Measurements from ENCODE around the gene HOXA3. TPM values are rescaled to one million over a fixed set of nuclear protein-coding genes. Genes with fewer than 3 reads are reported as not detected.

HOXA3 gene
- total and polyA plus RNA-seq, 2 donors (not counting 1 experiment from before 2014, with no cell fraction given), result 0.68 to 1.5 TPM

DNA sequence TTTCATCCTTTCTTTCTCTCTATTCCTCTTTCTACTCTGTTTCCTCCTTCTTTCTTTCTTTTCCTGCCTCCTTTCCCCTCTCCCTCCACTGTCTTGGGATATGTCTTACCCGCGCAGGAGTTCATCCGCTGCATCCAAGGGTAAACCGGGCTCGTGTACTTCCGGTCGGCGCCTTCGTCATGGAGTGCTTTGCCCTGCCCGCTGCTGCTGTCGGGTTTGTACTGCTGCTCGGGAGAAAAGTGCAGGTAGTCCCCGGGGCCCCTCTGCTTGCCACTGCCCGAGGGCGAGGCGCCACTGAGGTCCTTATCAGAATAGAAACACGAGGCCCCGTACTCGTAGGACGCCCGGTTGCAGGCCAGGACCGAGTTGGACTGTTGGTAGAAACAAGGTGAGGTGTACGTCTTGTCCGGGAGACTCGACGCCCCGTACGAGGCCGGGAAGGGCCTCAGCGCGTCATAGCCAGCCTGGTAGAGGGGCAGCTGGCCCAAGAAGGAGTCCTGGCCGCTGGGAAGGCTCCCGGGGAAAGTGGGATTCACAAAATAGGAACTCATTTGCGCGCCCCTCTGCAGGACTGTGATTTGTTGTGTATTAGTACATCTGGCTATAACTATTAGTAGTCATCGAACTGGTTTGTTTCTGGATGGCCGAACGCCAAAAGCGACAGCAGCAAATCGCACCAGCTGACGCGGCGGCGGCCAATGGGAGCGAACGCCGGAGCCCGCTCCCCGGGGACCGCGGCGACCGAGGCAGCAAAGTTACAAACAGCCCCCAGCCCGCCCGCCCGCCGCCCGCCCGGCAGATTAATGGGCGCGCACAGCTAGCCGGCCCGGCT is 5.0 kb downstream of the HOXA3 start, which contains the start of gene HOXA6:
Gene HOXA6, minus strand, starts transcription at position 576 of the 832 bp plus-strand sequence. Its CDS starts 25 bp downstream, at position 551.
- H3K27ac ChIP-seq (ENCODE audit: insufficient read depth, low read length), result peak within 1 kb of the TSS; percentile 98
- no peaks in the 10 kb centered on the region for H3K36me3 ChIP-seq (ENCODE audit: control insufficient read depth, insufficient read depth, low read length)
- H4K20me1 ChIP-seq (ENCODE audit: control insufficient read depth, extremely low read depth, insufficient read depth, low read length), result no peaks in the 10 kb centered on the region
- DNase-seq (ENCODE audit: low read depth in 2 of 2), result peak in 1 of 2 donors; percentile 66
- TF ChIP-seq EZH2 (IDR thresholded peaks at IDR 0.05; ENCODE audit: low read length, missing control alignments), result no peak
- TF ChIP-seq, protein P1, sequence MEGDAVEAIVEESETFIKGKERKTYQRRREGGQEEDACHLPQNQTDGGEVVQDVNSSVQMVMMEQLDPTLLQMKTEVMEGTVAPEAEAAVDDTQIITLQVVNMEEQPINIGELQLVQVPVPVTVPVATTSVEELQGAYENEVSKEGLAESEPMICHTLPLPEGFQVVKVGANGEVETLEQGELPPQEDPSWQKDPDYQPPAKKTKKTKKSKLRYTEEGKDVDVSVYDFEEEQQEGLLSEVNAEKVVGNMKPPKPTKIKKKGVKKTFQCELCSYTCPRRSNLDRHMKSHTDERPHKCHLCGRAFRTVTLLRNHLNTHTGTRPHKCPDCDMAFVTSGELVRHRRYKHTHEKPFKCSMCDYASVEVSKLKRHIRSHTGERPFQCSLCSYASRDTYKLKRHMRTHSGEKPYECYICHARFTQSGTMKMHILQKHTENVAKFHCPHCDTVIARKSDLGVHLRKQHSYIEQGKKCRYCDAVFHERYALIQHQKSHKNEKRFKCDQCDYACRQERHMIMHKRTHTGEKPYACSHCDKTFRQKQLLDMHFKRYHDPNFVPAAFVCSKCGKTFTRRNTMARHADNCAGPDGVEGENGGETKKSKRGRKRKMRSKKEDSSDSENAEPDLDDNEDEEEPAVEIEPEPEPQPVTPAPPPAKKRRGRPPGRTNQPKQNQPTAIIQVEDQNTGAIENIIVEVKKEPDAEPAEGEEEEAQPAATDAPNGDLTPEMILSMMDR (conservative IDR thresholded peaks at IDR 0.05 in 1 of 2, IDR thresholded peaks at IDR 0.05 in 1 of 2; ENCODE audit: low read depth in 1 of 2, low read length in 2 of 2), result no peak
- peak within 1 kb of the TSS; percentile 72 for H3K9ac ChIP-seq (ENCODE audit: insufficient read depth, low read length)
- H3K27me3 ChIP-seq (ENCODE audit: control insufficient read depth, insufficient read depth, low read length), result no peaks in the 10 kb centered on the region
- no peaks in the 10 kb centered on the region for H3K9me3 ChIP-seq (ENCODE audit: control insufficient read depth, insufficient read depth, low read depth, low read length)
- peak within 1 kb of the TSS; percentile 34 to 61 (median 48) for H3K4me3 ChIP-seq (replicated peaks in 1 of 4; ENCODE audit: control extremely low read depth in 1 of 4, insufficient read depth in 1 of 4, low read depth in 3 of 4, low read length in 4 of 4)
- H2AFZ ChIP-seq (ENCODE audit: low read length), result peak within 1 kb of the TSS; percentile 58
- H3K79me2 ChIP-seq (ENCODE audit: control insufficient read depth, insufficient read depth, low read length), result peaks cover 86% of the 10 kb centered on the region
- H3K4me1 ChIP-seq (ENCODE audit: control insufficient read depth, extremely low read depth, insufficient read depth, low read length), result peaks cover 22% of the 10 kb centered on the region
- H3K4me2 ChIP-seq (ENCODE audit: extremely low read depth, insufficient read depth, low read length), result peak within 1 kb of the TSS; percentile 99

DNA sequence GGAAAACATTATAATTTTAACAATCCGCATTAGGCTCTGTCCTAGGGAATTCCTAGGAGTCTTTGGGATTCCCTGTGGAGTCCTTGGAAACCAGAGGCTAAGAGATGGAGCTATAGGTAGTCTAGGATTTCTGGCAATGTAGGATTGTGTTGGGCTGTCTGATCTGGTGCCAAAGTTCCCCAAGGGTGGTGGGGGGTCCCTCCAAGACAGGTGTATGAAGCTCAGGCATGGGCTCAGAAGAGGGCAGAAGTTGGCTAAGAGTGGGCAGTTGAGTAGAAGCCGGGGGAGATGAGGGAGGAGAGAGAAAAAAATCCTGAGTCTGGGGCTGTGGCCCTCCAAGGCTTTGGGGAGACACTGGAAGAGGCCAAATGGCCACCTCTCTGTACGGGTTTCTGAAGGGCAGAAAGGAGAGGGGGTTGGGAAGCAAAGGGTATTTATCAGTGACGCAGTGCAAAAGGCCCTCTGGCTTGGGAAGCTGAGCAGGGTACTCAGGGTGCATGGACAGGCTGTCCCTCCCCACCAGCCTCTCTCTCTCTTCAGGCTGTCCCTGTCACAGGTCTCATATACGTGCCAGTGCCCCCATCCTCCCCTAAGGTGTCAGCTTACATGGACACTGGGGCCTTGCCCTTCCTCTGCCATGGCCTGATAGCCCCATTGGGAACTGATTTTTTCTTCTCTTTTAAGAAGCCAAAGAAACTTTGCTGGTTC is 5.7 kb downstream of the HOXA3 start:
- H3K79me2 ChIP-seq (ENCODE audit: control insufficient read depth, insufficient read depth, low read length), result peaks cover 90% of the 10 kb centered on the region
- no peaks in the 10 kb centered on the region for H4K20me1 ChIP-seq (ENCODE audit: control insufficient read depth, extremely low read depth, insufficient read depth, low read length)
- no peak overlapping the region for H3K9ac ChIP-seq (ENCODE audit: insufficient read depth, low read length)
- no peaks in the 10 kb centered on the region for H3K9me3 ChIP-seq (ENCODE audit: control insufficient read depth, insufficient read depth, low read depth, low read length)
- peak overlapping the region; percentile 98 for H3K27ac ChIP-seq (ENCODE audit: insufficient read depth, low read length)
- DNase-seq (ENCODE audit: low read depth in 2 of 2), result no peak
- no peaks in the 10 kb centered on the region for H3K27me3 ChIP-seq (ENCODE audit: control insufficient read depth, insufficient read depth, low read length)
- TF ChIP-seq EZH2 (IDR thresholded peaks at IDR 0.05; ENCODE audit: low read length, missing control alignments), result no peak
- TF ChIP-seq, protein P1 (conservative IDR thresholded peaks at IDR 0.05 in 1 of 2, IDR thresholded peaks at IDR 0.05 in 1 of 2; ENCODE audit: low read depth in 1 of 2, low read length in 2 of 2), result no peak
- H3K4me2 ChIP-seq (ENCODE audit: extremely low read depth, insufficient read depth, low read length), result peak overlapping the region; percentile 99
- H3K36me3 ChIP-seq (ENCODE audit: control insufficient read depth, insufficient read depth, low read length), result peaks cover 2% of the 10 kb centered on the region
- H3K4me3 ChIP-seq (replicated peaks in 1 of 4; ENCODE audit: control extremely low read depth in 1 of 4, insufficient read depth in 1 of 4, low read depth in 3 of 4, low read length in 4 of 4), result peak overlapping the region; percentile 30 to 61 (median 43)
- H3K4me1 ChIP-seq (ENCODE audit: control insufficient read depth, extremely low read depth, insufficient read depth, low read length), result peaks cover 22% of the 10 kb centered on the region
- H2AFZ ChIP-seq (ENCODE audit: low read length), result no peak overlapping the region

DNA sequence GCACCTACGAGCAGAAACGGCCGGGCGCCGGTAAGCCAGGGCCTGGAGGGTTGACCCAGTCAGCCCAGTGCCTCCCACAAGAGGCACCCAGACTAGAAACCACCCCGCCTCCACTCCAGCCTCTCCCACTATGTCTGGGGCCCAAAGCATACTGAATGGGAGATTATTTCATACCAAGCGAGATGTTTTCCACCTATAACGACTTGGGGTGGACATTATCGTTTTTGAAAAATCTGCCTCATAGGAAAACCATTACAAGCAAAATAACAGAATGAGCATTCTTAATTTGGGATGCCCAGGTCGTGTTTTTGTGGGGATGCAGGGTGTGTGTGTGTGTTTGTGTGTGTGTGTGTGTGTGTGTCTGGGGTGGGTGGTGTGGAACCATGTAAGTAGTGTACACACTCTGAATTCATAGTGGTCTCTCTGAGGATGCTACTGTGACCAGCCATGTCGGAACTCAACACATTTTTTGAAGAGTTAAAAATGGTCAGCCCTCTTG is 6.4 kb downstream of the HOXA3 start:
- peak overlapping the region; percentile 41 to 61 (median 52) for H3K4me3 ChIP-seq (replicated peaks in 1 of 4; ENCODE audit: control extremely low read depth in 1 of 4, insufficient read depth in 1 of 4, low read depth in 3 of 4, low read length in 4 of 4)

More for the DNA sequence above, 6.4 kb downstream of the HOXA3 start:
- no peak for DNase-seq (ENCODE audit: low read depth in 2 of 2)
- Histone ChIP-seq H2AFZ (ENCODE audit: low read length) (no peak overlapping the region), H3K27me3 (ENCODE audit: control insufficient read depth, insufficient read depth, low read length) (no peaks in the 10 kb centered on the region), H3K36me3 (ENCODE audit: control insufficient read depth, insufficient read depth, low read length) (peaks cover 2% of the 10 kb centered on the region), H3K9me3 (ENCODE audit: control insufficient read depth, insufficient read depth, low read depth, low read length) (no peaks in the 10 kb centered on the region), H3K4me2 (ENCODE audit: extremely low read depth, insufficient read depth, low read length) (peak overlapping the region; percentile 99), H3K79me2 (ENCODE audit: control insufficient read depth, insufficient read depth, low read length) (peaks cover 90% of the 10 kb centered on the region), H3K9ac (ENCODE audit: insufficient read depth, low read length) (peak overlapping the region; percentile 70), H4K20me1 (ENCODE audit: control insufficient read depth, extremely low read depth, insufficient read depth, low read length) (no peaks in the 10 kb centered on the region), H3K27ac (ENCODE audit: insufficient read depth, low read length) (peak overlapping the region; percentile 98), H3K4me1 (ENCODE audit: control insufficient read depth, extremely low read depth, insufficient read depth, low read length) (peaks cover 22% of the 10 kb centered on the region)
- TF ChIP-seq, protein P1 (conservative IDR thresholded peaks at IDR 0.05 in 1 of 2, IDR thresholded peaks at IDR 0.05 in 1 of 2; ENCODE audit: low read depth in 1 of 2, low read length in 2 of 2), result no peak
- TF ChIP-seq EZH2 (IDR thresholded peaks at IDR 0.05; ENCODE audit: low read length, missing control alignments), result no peak

Data from fibroblast of lung (primary cell).